Epithelial cell of esophagus (primary cell): ENCODE measurements around the gene PRTN3.
A peak's percentile ranks its signal among the peaks of the same experiment; 100 is the strongest.
"Not testable (repeated sequence)": the region's sequence is repeated elsewhere in the genome, so short reads cannot be mapped to it uniquely, and the experiment has no call there.

Source experiments
- DNase-seq: peaks from one replicate; pipeline ENCODE4 v3.0.0; 2010; ENCODE audit warnings: low read depth
- H3K4me3 ChIP-seq: 2 replicates; pipeline ENCODE4 v1.5.1; 2011; ENCODE audit warnings: mild to moderate bottlenecking, low read length, control low read depth
- CTCF ChIP-seq: IDR thresholded peaks from 2 replicates; pipeline ENCODE4 v1.5.1; 2011; ENCODE audit warnings: low read depth, mild to moderate bottlenecking, low read length, control low read depth, inconsistent platforms; ENCODE audit not compliant: insufficient read depth; ENCODE audit errors: missing control alignments

The PRTN3 gene

GRCh38 chr19:829129-829758 lies 11.6 kb upstream of the PRTN3 start:
- DNase-seq: no peak
- H3K4me3 ChIP-seq: no peak overlapping the region

GRCh38 chr19:831407-832369 lies 9.1 kb upstream of the PRTN3 start:
- no peak overlapping the region for H3K4me3 ChIP-seq
- no peak for DNase-seq
- TF ChIP-seq CTCF: no peak

More at GRCh38 chr19:829129-829758, 11.6 kb upstream of the PRTN3 start:
- no peak for TF ChIP-seq CTCF

GRCh38 chr19:834216-834615 lies 6.6 kb upstream of the PRTN3 start:
- DNase-seq: no peak
- H3K4me3 ChIP-seq: no peak overlapping the region
- no peak for TF ChIP-seq CTCF

- TF ChIP-seq CTCF: no peak
- no peak overlapping the region for H3K4me3 ChIP-seq
- DNase-seq: no peak
These were observed 5.5 kb upstream of the PRTN3 start for GRCh38 chr19:835210-835810.

- DNase-seq, H3K4me3 ChIP-seq: not testable (repeated sequence)
These were observed 2.0 kb downstream of the PRTN3 start for GRCh38 chr19:842802-843179.

- peak; percentile 9 for TF ChIP-seq CTCF
- DNase-seq: peak; percentile 28
- no peak overlapping the region for H3K4me3 ChIP-seq
These were observed 2.5 kb downstream of the PRTN3 start for GRCh38 chr19:843180-843835.

- no peak overlapping the region for H3K4me3 ChIP-seq
- DNase-seq: no peak
- no peak for TF ChIP-seq CTCF
These were observed 3.2 kb downstream of the PRTN3 start for GRCh38 chr19:843836-844545.
